Panc1 (cell line): ENCODE measurements around the gene KRTAP5-1.

Experiments
- CTCF ChIP-seq: fragments of 450-650 bp; IDR thresholded peaks from 2 replicates; pipeline ENCODE4 v1.5.1; 2017; ENCODE audit warnings: mild to moderate bottlenecking
- POLR2AphosphoS5 ChIP-seq: IDR thresholded peaks from 2 replicates; pipeline ENCODE4 v1.6.1; 2012; ENCODE audit warnings: mild to moderate bottlenecking, low read depth, low read length, moderate library complexity
- REST ChIP-seq, 2 experiments: IDR thresholded peaks; 2 replicates each; pipeline ENCODE4 v1.6.1; 2011 to 2012; ENCODE audit warnings: low read depth in 2 of 2, control low read depth in 1 of 2, low read length in 1 of 2, mild to moderate bottlenecking in 1 of 2, moderate library complexity in 1 of 2; ENCODE audit not compliant: insufficient read depth in 1 of 2
- TCF7L2 ChIP-seq: IDR thresholded peaks from 2 replicates; pipeline ENCODE4 v1.6.1; 2011; ENCODE audit warnings: mild to moderate bottlenecking, low read depth, low read length, inconsistent platforms

GRCh38 chr11:1623716-1624115 is 38.6 kb upstream of the KRTAP5-1 start:
- no peak for TF ChIP-seq CTCF
- TF ChIP-seq POLR2AphosphoS5: no peak
- TF ChIP-seq REST (IDR thresholded peaks at IDR 0.05; ENCODE audit: insufficient read depth in 1 of 2, low read depth in 2 of 2, low read length in 1 of 2): no peak
- no peak for TF ChIP-seq TCF7L2
